HepG2 (cell line): ENCODE data around the gene SH3YL1. TPM values are rescaled to one million over a fixed set of nuclear protein-coding genes. Genes with fewer than 3 reads are reported as not detected.

Experiments
- CENPX ChIP-seq: sonication (generic); formaldehyde crosslinking; IDR thresholded peaks from 2 replicates; pipeline ENCODE4 v1.9.0; 2021; ENCODE audit warnings: mild to moderate bottlenecking, missing genetic modification reagents, moderate library complexity
- CHD4 ChIP-seq: fragments of 200-600 bp; sonication (generic); IDR thresholded peaks from 2 replicates; pipeline ENCODE4 v1.7.0; 2017; ENCODE audit warnings: mild to moderate bottlenecking, low read length, borderline replicate concordance
- ELK4 ChIP-seq: sonication (generic); formaldehyde crosslinking; IDR thresholded peaks from 2 replicates; pipeline ENCODE4 v1.9.0; 2021; ENCODE audit warnings: missing genetic modification reagents, borderline replicate concordance
- FOSL2 ChIP-seq: sonication (generic); formaldehyde crosslinking; IDR thresholded peaks from 2 replicates; pipeline ENCODE4 v1.4.0; 2020; ENCODE audit warnings: missing genetic modification reagents
- MTA3 ChIP-seq: sonication (generic); formaldehyde crosslinking; IDR thresholded peaks from 2 replicates; pipeline ENCODE4 v1.4.0; 2020; ENCODE audit warnings: missing genetic modification reagents
- NFKBIZ ChIP-seq: IDR thresholded peaks from 2 replicates; pipeline ENCODE4 v1.6.1; 2018; ENCODE audit warnings: missing genetic modification reagents, missing compliant biosample characterization
- SNRNP70 ChIP-seq: fragments of 200-400 bp; formaldehyde crosslinking; IDR thresholded peaks from 2 replicates; pipeline ENCODE4 v1.6.1; 2017; ENCODE audit warnings: mild to moderate bottlenecking, low read depth, low read length, moderate library complexity
- SP140L ChIP-seq: sonication (generic); formaldehyde crosslinking; IDR thresholded peaks from 2 replicates; pipeline ENCODE4 v1.4.0; 2020; ENCODE audit warnings: missing genetic modification reagents, borderline replicate concordance
- TRIM24 ChIP-seq: sonication (generic); formaldehyde crosslinking; IDR thresholded peaks from 2 replicates; pipeline ENCODE4 v1.8.0; 2022; ENCODE audit warnings: mild to moderate bottlenecking, missing genetic modification reagents
- ZFP91 ChIP-seq: sonication (generic); formaldehyde crosslinking; IDR thresholded peaks from 2 replicates; pipeline ENCODE4 v1.9.0; 2022; ENCODE audit warnings: missing genetic modification reagents, mild to moderate bottlenecking, borderline replicate concordance
- ZFY ChIP-seq: sonication (generic); formaldehyde crosslinking; IDR thresholded peaks from 2 replicates; pipeline ENCODE4 v1.4.0; 2020; ENCODE audit warnings: missing genetic modification reagents
- ZMYM2 ChIP-seq: sonication (generic); formaldehyde crosslinking; IDR thresholded peaks from 2 replicates; pipeline ENCODE4 v1.8.0; 2022; ENCODE audit warnings: mild to moderate bottlenecking, missing genetic modification reagents
- ZNF318 ChIP-seq: sonication (generic); formaldehyde crosslinking; IDR thresholded peaks from 2 replicates; pipeline ENCODE4 v1.4.0; 2020; ENCODE audit warnings: mild to moderate bottlenecking, missing genetic modification reagents
- ZNF44 ChIP-seq: sonication (generic); formaldehyde crosslinking; IDR thresholded peaks from 2 replicates; pipeline ENCODE4 v1.5.1; 2020; ENCODE audit warnings: mild to moderate bottlenecking, missing genetic modification reagents
- ZNF550 ChIP-seq: sonication (generic); formaldehyde crosslinking; IDR thresholded peaks from 2 replicates; pipeline ENCODE4 v1.4.0; 2020; ENCODE audit warnings: mild to moderate bottlenecking, missing genetic modification reagents, borderline replicate concordance
- ZNF7 ChIP-seq: IDR thresholded peaks from 2 replicates; pipeline ENCODE4 v1.6.1; 2016; ENCODE audit warnings: missing biosample characterization, missing genetic modification reagents
- ZNF709 ChIP-seq: sonication (generic); formaldehyde crosslinking; IDR thresholded peaks from 2 replicates; pipeline ENCODE4 v1.5.0; 2020; ENCODE audit warnings: mild to moderate bottlenecking, missing genetic modification reagents
- ZNF768 ChIP-seq: sonication (generic); formaldehyde crosslinking; IDR thresholded peaks from 2 replicates; pipeline ENCODE4 v1.4.0; 2020; ENCODE audit warnings: missing genetic modification reagents
- ZNF841 ChIP-seq: sonication (generic); formaldehyde crosslinking; IDR thresholded peaks from 2 replicates; pipeline ENCODE4 v1.8.1; 2023; ENCODE audit warnings: missing genetic modification reagents, borderline replicate concordance
- ZSCAN29 ChIP-seq: sonication (generic); formaldehyde crosslinking; conservative IDR thresholded peaks from 2 replicates; pipeline ENCODE4 v1.4.0; 2020; ENCODE audit warnings: mild to moderate bottlenecking, missing genetic modification reagents
- polyA plus RNA-seq, 8 experiments: library from polyadenylated mRNA; depleted of rRNA in 3 of 8; stranded (reverse) in 7 of 8; unstranded in 1 of 8; fragments of >200 nt; fragmentation: Illumina TruSeq in 4 of 8; extraction: Trizol in 4 of 8; gene quantifications; 2 replicates each; pipeline versions ENCODE4 v1.2.1 to v1.2.3, GENCODE V29; 2011 to 2016; ENCODE audit warnings: low read depth in 4 of 8, missing spikeins in 1 of 8, mixed read lengths in 1 of 8; ENCODE audit not compliant: insufficient read depth in 1 of 8
- total RNA-seq, 5 experiments: library from RNA; depleted of rRNA; stranded (reverse); fragments of >200 nt; fragmentation: Illumina TruSeq; extraction: Trizol; gene quantifications; 2 replicates each; pipeline ENCODE4 v1.2.3, GENCODE V29; 2016; ENCODE audit warnings: low read depth in 1 of 5

Gene SH3YL1
- total and polyA plus RNA-seq, 2 of the 13 experiments (the other 11 are each of a cell fraction or from before 2014, with no cell fraction given) = 13.0 to 48.2 TPM

GRCh38 chr2:289362-290089, 25.7 kb upstream of the SH3YL1 start (continued):
- TF ChIP-seq ZNF550 (no peak), ZFP91 (CRISPR knock-in tag) (peak; percentile 64; the same call in 1 of the 2 replicates), ELK4 (no peak), ZMYM2 (CRISPR knock-in tag) (no peak), TRIM24 (no peak), ZFY (CRISPR knock-in tag) (no peak; the same call in 1 of the 2 replicates), ZSCAN29 (no peak), MTA3 (CRISPR knock-in tag) (no peak), ZNF44 (CRISPR knock-in tag) (no peak), CENPX (CRISPR knock-in tag) (no peak), CHD4 (no peak), FOSL2 (CRISPR knock-in tag) (no peak), ZNF841 (no peak), ZNF318 (0 out of 2 replicates have a peak, but pooled peaks have one; percentile 26), ZNF7 (CRISPR knock-in tag) (no peak), ZNF768 (CRISPR knock-in tag) (0 out of 2 replicates have a peak, but pooled peaks have one; percentile 5), NFKBIZ (CRISPR knock-in tag) (no peak), ZNF709 (CRISPR knock-in tag) (0 out of 2 replicates have a peak, but pooled peaks have one; percentile 42), SNRNP70 (no peak), SP140L (CRISPR knock-in tag) (no peak)
